ENCODE measurements around the gene NEURL1B. TPM values are rescaled to one million over a fixed set of nuclear protein-coding genes. Genes with fewer than 3 reads are reported as not detected.

Gene NEURL1B
- total and polyA plus RNA-seq, 2 donors (not counting 1 experiment from before 2014, with no cell fraction given), result 0.06 to 0.17 TPM

DNA sequence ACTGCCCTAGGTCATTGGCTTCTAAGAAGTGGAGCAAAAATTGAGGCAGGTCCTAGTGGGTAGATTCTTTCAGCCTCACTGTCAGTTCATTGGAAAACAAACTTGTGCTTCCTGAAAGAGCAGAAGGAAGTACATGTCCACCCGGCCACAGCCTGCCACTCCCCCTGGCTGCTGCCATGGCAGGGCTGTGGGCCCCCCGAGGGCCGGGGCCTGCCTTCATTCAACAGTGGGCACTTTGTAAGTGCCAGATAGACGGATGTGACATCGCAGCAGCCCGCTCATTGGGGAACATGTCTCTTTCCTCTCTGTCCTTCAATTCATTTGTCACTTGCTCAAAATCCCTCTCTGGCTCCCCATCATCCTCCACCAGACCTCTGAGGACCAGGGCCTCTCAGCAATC is 20.6 kb upstream of the NEURL1B start:
- Histone ChIP-seq H3K4me3 (ENCODE audit: control extremely low read depth in 1 of 5, extremely low read depth in 1 of 5, insufficient read depth in 1 of 5, low read depth in 2 of 5, low read length in 4 of 5) (no peak overlapping the region), H3K9ac (ENCODE audit: low read length) (no peak overlapping the region), H3K27me3 (replicated peaks in 1 of 4; ENCODE audit: control extremely low read depth in 1 of 4, control insufficient read depth in 3 of 4, insufficient read depth in 4 of 4, low read length in 3 of 4) (no peaks in the 10 kb centered on the region), H3K79me2 (ENCODE audit: control insufficient read depth, insufficient read depth, low read length) (no peaks in the 10 kb centered on the region), H3K4me1 (ENCODE audit: control insufficient read depth in 2 of 2, insufficient read depth in 2 of 2, low read length in 2 of 2) (no peaks in the 10 kb centered on the region), H3K9me3 (ENCODE audit: control extremely low read depth in 1 of 3, control insufficient read depth in 2 of 3, insufficient read depth in 1 of 3, low read length in 2 of 3) (peaks cover 0 to 9% (median 0%) of the 10 kb centered on the region in 3 donors), H3K36me3 (replicated peaks in 1 of 2; ENCODE audit: control extremely low read depth in 1 of 2, control insufficient read depth in 1 of 2, extremely low read depth in 1 of 2, insufficient read depth in 2 of 2, low read length in 1 of 2) (no peaks in the 10 kb centered on the region), H3K27ac (ENCODE audit: low read length in 2 of 2) (no peak overlapping the region), H3K4me2 (replicated peaks; ENCODE audit: low read depth, low read length, poor library complexity, severe bottlenecking) (no peak overlapping the region), H2AFZ (ENCODE audit: insufficient read depth, low read depth, low read length, poor library complexity, severe bottlenecking) (no peak overlapping the region), H4K20me1 (ENCODE audit: control insufficient read depth, insufficient read depth, low read length, poor library complexity, severe bottlenecking) (no peaks in the 10 kb centered on the region)
- H3K4me3 Mint-ChIP-seq, result no peak overlapping the region
- no peak overlapping the region for H3K27ac Mint-ChIP-seq
- no peaks in the 10 kb centered on the region for H3K4me1 Mint-ChIP-seq
- no peaks in the 10 kb centered on the region for H3K9me3 Mint-ChIP-seq (ENCODE audit: insufficient read depth)
- ChIA-PET CTCF (no interaction called here), POLR2A (no interaction called here)
- 68% methylated on average over 6 of the region's 6 CpGs for WGBS (ENCODE audit: insufficient coverage)
- ATAC-seq (ENCODE audit: low read depth), result no peak
- intact Hi-C loops (cut with micrococcal nuclease), result no loop called here
- DNase-seq, result no peak
- H3K27me3 Mint-ChIP-seq, result peaks cover 5% of the 10 kb centered on the region
- TF ChIP-seq, protein P1, sequence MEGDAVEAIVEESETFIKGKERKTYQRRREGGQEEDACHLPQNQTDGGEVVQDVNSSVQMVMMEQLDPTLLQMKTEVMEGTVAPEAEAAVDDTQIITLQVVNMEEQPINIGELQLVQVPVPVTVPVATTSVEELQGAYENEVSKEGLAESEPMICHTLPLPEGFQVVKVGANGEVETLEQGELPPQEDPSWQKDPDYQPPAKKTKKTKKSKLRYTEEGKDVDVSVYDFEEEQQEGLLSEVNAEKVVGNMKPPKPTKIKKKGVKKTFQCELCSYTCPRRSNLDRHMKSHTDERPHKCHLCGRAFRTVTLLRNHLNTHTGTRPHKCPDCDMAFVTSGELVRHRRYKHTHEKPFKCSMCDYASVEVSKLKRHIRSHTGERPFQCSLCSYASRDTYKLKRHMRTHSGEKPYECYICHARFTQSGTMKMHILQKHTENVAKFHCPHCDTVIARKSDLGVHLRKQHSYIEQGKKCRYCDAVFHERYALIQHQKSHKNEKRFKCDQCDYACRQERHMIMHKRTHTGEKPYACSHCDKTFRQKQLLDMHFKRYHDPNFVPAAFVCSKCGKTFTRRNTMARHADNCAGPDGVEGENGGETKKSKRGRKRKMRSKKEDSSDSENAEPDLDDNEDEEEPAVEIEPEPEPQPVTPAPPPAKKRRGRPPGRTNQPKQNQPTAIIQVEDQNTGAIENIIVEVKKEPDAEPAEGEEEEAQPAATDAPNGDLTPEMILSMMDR (IDR thresholded peaks at IDR 0.05), result no peak
- no peak for TF ChIP-seq EZH2 (IDR thresholded peaks at IDR 0.05; ENCODE audit: borderline replicate concordance, insufficient read depth, low read depth, low read length, poor library complexity, severe bottlenecking)

DNA sequence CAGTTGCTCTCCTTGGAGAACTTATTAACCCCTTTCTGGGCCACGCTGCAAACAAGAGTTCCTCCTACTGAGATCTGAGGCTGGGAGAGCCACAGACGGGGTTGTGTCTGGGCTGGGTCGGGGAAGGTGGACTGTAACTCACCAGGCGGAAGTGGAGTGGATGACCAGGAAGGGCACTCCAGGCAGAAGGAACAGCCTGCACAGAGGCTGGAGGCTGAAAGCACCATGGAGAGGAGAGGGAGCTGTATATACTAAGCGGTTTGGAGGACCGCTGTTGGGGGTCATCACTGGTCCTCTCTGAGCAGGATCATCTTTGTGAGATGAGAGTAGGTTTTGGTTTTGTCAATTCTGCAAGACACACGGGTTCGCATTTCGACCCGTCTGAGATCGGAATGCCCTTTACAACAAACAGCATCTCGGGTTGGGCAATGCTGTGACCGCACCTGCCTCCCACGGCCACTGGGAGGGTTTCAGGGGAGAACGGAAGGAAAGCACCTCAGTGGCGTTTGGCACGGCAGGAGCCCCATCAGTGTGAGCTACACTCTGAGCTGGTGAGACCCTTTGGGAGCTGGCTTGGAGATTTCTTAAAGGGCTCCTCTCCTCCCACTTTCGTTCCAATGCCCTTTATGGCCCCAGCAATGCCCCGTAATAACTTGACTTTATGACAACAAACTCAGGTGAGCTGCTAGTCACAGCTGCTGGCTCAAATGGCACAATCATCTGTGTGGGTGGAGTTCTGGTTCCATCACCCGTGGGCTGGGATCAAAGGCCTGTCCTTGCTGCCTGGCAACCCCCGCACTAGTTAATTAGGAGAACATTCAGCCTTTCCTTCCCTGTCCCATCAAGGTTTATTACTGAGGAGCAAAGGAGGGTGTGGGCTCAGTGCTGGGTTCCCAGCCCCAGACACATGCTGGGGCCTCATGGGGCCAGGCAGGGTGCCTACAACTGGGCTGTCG is 18.7 kb upstream of the NEURL1B start:
- no peak overlapping the region for H3K4me2 ChIP-seq (replicated peaks; ENCODE audit: low read depth, low read length, poor library complexity, severe bottlenecking)
- no peak for TF ChIP-seq EZH2 (IDR thresholded peaks at IDR 0.05; ENCODE audit: borderline replicate concordance, insufficient read depth, low read depth, low read length, poor library complexity, severe bottlenecking)
- TF ChIP-seq, protein P1 (IDR thresholded peaks at IDR 0.05), result no peak

More for the DNA sequence above, 18.7 kb upstream of the NEURL1B start:
- Histone ChIP-seq H3K27ac (ENCODE audit: low read length in 2 of 2) (no peak overlapping the region), H3K9ac (ENCODE audit: low read length) (no peak overlapping the region), H3K4me1 (ENCODE audit: control insufficient read depth in 2 of 2, insufficient read depth in 2 of 2, low read length in 2 of 2) (no peaks in the 10 kb centered on the region), H3K27me3 (replicated peaks in 1 of 4; ENCODE audit: control extremely low read depth in 1 of 4, control insufficient read depth in 3 of 4, insufficient read depth in 4 of 4, low read length in 3 of 4) (no peaks in the 10 kb centered on the region), H3K4me3 (ENCODE audit: control extremely low read depth in 1 of 5, extremely low read depth in 1 of 5, insufficient read depth in 1 of 5, low read depth in 2 of 5, low read length in 4 of 5) (no peak overlapping the region), H3K9me3 (ENCODE audit: control extremely low read depth in 1 of 3, control insufficient read depth in 2 of 3, insufficient read depth in 1 of 3, low read length in 2 of 3) (no peaks in the 10 kb centered on the region), H2AFZ (ENCODE audit: insufficient read depth, low read depth, low read length, poor library complexity, severe bottlenecking) (no peak overlapping the region), H4K20me1 (ENCODE audit: control insufficient read depth, insufficient read depth, low read length, poor library complexity, severe bottlenecking) (no peaks in the 10 kb centered on the region), H3K79me2 (ENCODE audit: control insufficient read depth, insufficient read depth, low read length) (no peaks in the 10 kb centered on the region), H3K36me3 (replicated peaks in 1 of 2; ENCODE audit: control extremely low read depth in 1 of 2, control insufficient read depth in 1 of 2, extremely low read depth in 1 of 2, insufficient read depth in 2 of 2, low read length in 1 of 2) (no peaks in the 10 kb centered on the region)
- no peak for DNase-seq
- Mint-ChIP-seq H3K27ac (no peak overlapping the region), H3K9me3 (ENCODE audit: insufficient read depth) (no peaks in the 10 kb centered on the region), H3K4me1 (no peaks in the 10 kb centered on the region), H3K27me3 (peaks cover 5% of the 10 kb centered on the region), H3K4me3 (no peak overlapping the region)
- ChIA-PET POLR2A (no interaction called here), CTCF (no interaction called here)
- intact Hi-C loops (cut with micrococcal nuclease), result no loop called here
- WGBS (ENCODE audit: insufficient coverage), result 87% methylated on average over 14 of the region's 22 CpGs
- ATAC-seq (ENCODE audit: low read depth), result no peak

Measured in B cell (primary cell).